ENCODE results near the gene GALR3. TPM values are rescaled to one million over a fixed set of nuclear protein-coding genes. Genes with fewer than 3 reads are reported as not detected.

Gene GALR3
- total RNA-seq, 4 donors from 2014 or later: not detected

DNA sequence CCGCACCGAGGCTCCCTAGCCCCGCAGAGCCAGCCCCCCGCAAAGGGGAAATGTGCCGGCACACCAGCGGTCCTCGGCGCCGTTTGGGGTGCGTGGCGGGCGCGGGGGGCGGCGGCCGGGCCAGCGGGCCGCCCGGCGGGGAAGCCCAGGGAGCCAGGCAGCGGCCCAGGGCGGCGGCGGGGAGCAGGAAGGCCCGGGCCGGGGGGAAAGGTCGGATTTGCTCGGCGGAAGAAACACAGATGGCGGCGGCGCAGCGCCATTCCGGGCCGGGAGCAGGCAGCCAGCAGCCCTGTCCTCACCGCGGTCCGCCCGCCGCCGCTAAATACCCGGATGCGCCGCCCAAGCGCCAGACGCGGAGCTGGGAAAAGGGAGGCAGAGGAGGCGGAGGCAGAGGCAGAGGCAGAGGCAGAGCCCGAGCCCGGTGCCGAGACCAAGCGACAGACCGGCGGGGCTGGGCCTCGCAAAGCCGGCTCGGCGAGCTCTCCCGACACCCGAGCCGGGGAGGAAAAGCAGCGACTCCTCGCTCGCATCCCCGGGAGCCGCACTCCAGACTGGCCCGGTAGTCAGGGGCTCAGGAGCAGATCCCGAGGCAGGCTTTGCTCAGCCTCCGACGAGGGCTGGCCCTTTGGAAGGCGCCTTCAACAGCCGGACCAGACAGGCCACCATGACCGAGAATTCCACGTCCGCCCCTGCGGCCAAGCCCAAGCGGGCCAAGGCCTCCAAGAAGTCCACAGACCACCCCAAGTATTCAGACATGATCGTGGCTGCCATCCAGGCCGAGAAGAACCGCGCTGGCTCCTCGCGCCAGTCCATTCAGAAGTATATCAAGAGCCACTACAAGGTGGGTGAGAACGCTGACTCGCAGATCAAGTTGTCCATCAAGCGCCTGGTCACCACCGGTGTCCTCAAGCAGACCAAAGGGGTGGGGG is 18.0 kb upstream of the GALR3 start:
- in situ Hi-C loops (cut with MboI; ENCODE audit: low sequenced_read_pairs in 4 of 4): loop anchor here in 1 of 4 donors (25.0 kb wide), 1 partner anchor 157 kb away; the partner anchor contains the start of genes C22orf23 and POLR2F
- H3K27me3 ChIP-seq: no peaks in the 10 kb centered on the region
- H3K4me1 ChIP-seq: peaks cover 17 to 22% of the 10 kb centered on the region in 2 donors
- H3K36me3 ChIP-seq: no peaks in the 10 kb centered on the region
- intact Hi-C loops (cut with DNase I; ENCODE audit: low total_unique reads): loop anchor here (2.0 to 5.0 kb wide), 2 partner anchors 58 to 128 kb away; partner anchors contain the start of gene LGALS1
- ATAC-seq: peak; percentile 64 to 67
- H3K9me3 ChIP-seq: no peaks in the 10 kb centered on the region
- H3K27ac ChIP-seq: peak overlapping the region; percentile 91 to 95 (median 94)
- peak overlapping the region; percentile 76 to 87 (median 82) for H3K4me3 ChIP-seq
- TF ChIP-seq POLR2A (IDR thresholded peaks at IDR 0.05): peak; percentile 90 to 94
- TF ChIP-seq, protein P1, sequence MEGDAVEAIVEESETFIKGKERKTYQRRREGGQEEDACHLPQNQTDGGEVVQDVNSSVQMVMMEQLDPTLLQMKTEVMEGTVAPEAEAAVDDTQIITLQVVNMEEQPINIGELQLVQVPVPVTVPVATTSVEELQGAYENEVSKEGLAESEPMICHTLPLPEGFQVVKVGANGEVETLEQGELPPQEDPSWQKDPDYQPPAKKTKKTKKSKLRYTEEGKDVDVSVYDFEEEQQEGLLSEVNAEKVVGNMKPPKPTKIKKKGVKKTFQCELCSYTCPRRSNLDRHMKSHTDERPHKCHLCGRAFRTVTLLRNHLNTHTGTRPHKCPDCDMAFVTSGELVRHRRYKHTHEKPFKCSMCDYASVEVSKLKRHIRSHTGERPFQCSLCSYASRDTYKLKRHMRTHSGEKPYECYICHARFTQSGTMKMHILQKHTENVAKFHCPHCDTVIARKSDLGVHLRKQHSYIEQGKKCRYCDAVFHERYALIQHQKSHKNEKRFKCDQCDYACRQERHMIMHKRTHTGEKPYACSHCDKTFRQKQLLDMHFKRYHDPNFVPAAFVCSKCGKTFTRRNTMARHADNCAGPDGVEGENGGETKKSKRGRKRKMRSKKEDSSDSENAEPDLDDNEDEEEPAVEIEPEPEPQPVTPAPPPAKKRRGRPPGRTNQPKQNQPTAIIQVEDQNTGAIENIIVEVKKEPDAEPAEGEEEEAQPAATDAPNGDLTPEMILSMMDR (IDR thresholded peaks at IDR 0.05 in 4 of 5, conservative IDR thresholded peaks at IDR 0.05 in 1 of 5): peak in 1 of 5 experiments; percentile 12
- peak; percentile 80 to 88 for DNase-seq

- no peaks in the 10 kb centered on the region for H3K27me3 ChIP-seq
- in situ Hi-C loops (cut with MboI; ENCODE audit: low sequenced_read_pairs in 4 of 4) (loop anchor here in 1 of 4 donors (25.0 kb wide), 1 partner anchor 156 kb away; the partner anchor contains the start of genes C22orf23 and POLR2F), intact Hi-C loops (cut with DNase I; ENCODE audit: low total_unique reads) (loop anchor here (2.0 to 5.0 kb wide), 2 partner anchors 59 to 129 kb away; partner anchors contain the start of gene LGALS1)
- H3K36me3 ChIP-seq: no peaks in the 10 kb centered on the region
- H3K4me1 ChIP-seq: peaks cover 17 to 22% of the 10 kb centered on the region in 2 donors
- TF ChIP-seq, protein P1 (IDR thresholded peaks at IDR 0.05 in 4 of 5, conservative IDR thresholded peaks at IDR 0.05 in 1 of 5): no peak
- no peak for TF ChIP-seq POLR2A (IDR thresholded peaks at IDR 0.05)
- peak overlapping the region; percentile 91 to 95 (median 94) for H3K27ac ChIP-seq
- no peaks in the 10 kb centered on the region for H3K9me3 ChIP-seq
- no peak for DNase-seq
- H3K4me3 ChIP-seq: peak overlapping the region; percentile 76 to 87 (median 82)
- no peak for ATAC-seq
Measured at GRCh38 chr22:37805810-37806277, 17.3 kb upstream of the GALR3 start.

- in situ Hi-C loops (cut with MboI; ENCODE audit: low sequenced_read_pairs in 4 of 4) (loop anchor here in 1 of 4 donors (25.0 kb wide), 1 partner anchor 156 kb away; the partner anchor contains the start of genes C22orf23 and POLR2F), intact Hi-C loops (cut with DNase I; ENCODE audit: low total_unique reads) (loop anchor here (1.0 to 5.0 kb wide), 2 partner anchors 38 to 129 kb away; partner anchors contain the start of genes ANKRD54 and LGALS1)
- peak overlapping the region; percentile 76 to 87 (median 82) for H3K4me3 ChIP-seq
- no peaks in the 10 kb centered on the region for H3K9me3 ChIP-seq
- peak overlapping the region; percentile 91 to 95 (median 94) for H3K27ac ChIP-seq
- DNase-seq (no peak), ATAC-seq (no peak)
- H3K4me1 ChIP-seq: peaks cover 17 to 22% of the 10 kb centered on the region in 2 donors
- no peaks in the 10 kb centered on the region for H3K27me3 ChIP-seq
- TF ChIP-seq, protein P1 (IDR thresholded peaks at IDR 0.05 in 4 of 5, conservative IDR thresholded peaks at IDR 0.05 in 1 of 5): no peak
- TF ChIP-seq POLR2A (IDR thresholded peaks at IDR 0.05): no peak
- no peaks in the 10 kb centered on the region for H3K36me3 ChIP-seq
Measured at GRCh38 chr22:37806409-37807333, 16.5 kb upstream of the GALR3 start.

All from gastrocnemius medialis (tissue), 4 donors.